Stomach (tissue), 4 donors: Measurements from ENCODE around the gene GPC5.

Experiments
- CTCF ChIP-seq, 7 experiments: fragments of 450-650 bp in 4 of 7; fragments of 200-600 bp in 3 of 7; sonication (generic) in 3 of 7; IDR thresholded peaks; one replicate each; pipeline ENCODE4 v1.5.1; 2016 to 2019; ENCODE audit warnings: antibody characterized with exemption in 7 of 7, control low read depth in 2 of 7, mild to moderate bottlenecking in 1 of 7
- POLR2A ChIP-seq, 4 donors: fragments of 450-650 bp; IDR thresholded peaks; one replicate each; pipeline ENCODE4 v1.6.1; 2016; ENCODE audit warnings: antibody characterized with exemption in 4 of 4, control low read depth in 2 of 4, mild to moderate bottlenecking in 1 of 4, moderate library complexity in 1 of 4

DNA sequence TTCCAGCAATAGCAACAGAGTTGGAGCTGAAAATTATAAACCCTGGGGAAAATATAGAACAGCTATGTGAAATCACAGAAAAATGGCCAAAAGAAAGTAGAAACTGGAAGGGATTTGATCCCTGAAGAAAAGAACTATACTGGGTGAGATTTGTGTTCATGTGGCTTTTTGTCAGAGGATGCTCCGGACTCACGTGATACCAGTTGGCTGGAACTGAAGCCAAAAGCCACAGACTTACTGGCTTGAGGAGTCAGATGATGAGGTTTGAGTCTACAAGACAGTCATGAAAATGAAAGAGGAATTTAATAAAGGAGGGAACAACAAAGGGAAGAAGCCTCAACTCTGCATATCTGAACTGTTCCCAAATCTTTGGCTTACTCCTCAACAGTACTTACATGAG lies 427.1 kb downstream of the GPC5 start:
- TF ChIP-seq CTCF (IDR thresholded peaks at IDR 0.05) (no peak), POLR2A (IDR thresholded peaks at IDR 0.05) (no peak)
